ENCODE results near the gene SVBP. TPM values are rescaled to one million over a fixed set of nuclear protein-coding genes. Genes with fewer than 3 reads are reported as not detected.

Gene SVBP
- total RNA-seq, 1 donor from 2014 or later = 16.0 TPM

DNA sequence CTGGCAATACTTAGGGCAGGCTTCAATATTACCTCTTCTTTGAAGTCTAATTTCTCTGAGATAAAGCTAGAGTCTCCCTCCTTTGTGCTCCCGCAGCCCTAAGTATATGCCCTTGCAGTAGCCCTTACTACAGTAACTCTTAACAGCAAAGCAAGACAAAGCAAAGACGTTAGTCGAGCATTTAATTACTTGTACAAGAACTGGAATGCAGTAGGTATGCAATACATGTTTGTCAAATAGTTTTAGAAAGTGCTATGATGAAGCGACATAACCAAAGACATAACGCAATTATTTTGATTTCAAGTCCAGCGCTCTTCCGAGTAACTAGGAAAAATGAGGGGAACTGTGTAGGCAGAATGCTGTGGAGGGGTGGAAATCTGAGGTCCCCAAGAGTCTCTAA is 51.9 kb downstream of the SVBP start:
- DNase-seq (ENCODE audit: low read depth) = peak; percentile 57

DNA sequence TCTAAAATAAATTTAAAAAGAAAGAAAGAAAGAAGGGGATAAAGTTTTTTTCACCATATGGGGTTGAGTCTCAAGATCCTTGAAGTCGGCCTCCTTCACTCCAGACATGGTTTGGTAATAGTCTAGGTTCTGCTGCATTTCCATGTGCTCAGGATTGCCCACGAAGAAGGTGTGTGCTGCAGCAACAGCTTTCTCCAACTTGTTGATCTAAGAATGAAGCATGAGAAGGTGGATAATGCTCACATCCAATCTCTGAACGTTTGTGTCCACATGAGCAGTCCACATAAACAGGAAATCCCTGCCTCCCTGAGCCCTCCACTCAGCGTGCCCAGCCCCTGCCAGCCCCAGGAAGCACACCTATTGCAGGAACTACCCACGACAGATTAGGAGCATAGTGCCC is 54.9 kb downstream of the SVBP start:
- no peak for DNase-seq (ENCODE audit: low read depth)

GRCh38 chr1:42761567-42761966 is 55.6 kb downstream of the SVBP start:
- no peak for DNase-seq (ENCODE audit: low read depth)

GRCh38 chr1:42759114-42759513 is 58.1 kb downstream of the SVBP start:
- no peak for DNase-seq (ENCODE audit: low read depth)

DNA sequence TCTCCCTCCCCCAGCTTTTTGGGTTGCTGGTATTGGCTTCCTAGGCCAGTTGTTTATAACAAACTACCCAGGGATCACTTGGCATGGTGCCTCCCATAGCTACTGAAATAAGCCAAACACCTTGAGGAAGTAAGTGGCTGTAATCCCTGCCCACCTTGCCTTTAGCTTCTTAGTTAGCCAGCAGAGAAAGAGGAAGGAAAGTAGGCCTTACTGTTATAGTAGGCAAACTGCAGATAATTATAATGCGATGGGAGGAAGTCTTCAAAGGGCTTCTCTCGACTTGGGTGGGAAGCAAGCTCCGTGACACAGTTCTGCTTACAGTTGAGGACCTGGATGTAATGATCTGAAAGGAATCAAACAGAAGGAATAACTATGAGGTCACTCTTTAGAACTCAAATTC is 58.6 kb downstream of the SVBP start:
- no peak for DNase-seq (ENCODE audit: low read depth)

- DNase-seq (ENCODE audit: low read depth) = no peak
Measured at GRCh38 chr1:42757892-42758275, 59.3 kb downstream of the SVBP start.

Other genes with a start within 250 kb of the SVBP start
- 18.9 and 32.0 TPM in 2 replicates for gene PPIH, start 159.0 kb downstream of the SVBP start, total RNA-seq
- 792 and 815 TPM in 2 replicates for gene YBX1, start 135.0 kb downstream of the SVBP start, total RNA-seq
- 5.7 TPM in 1 of 2 replicates, not detected in the other for gene CLDN19, start 77.2 kb downstream of the SVBP start, total RNA-seq
- 38.9 and 69.6 TPM in 2 replicates for gene P3H1, start 50.4 kb downstream of the SVBP start, total RNA-seq
- 6.6 and 8.2 TPM in 2 replicates for gene C1orf50, start 50.1 kb downstream of the SVBP start, total RNA-seq
- gene TMEM269, start 32.4 kb downstream of the SVBP start, total RNA-seq = not detected in 2 replicates
- 8.2 and 17.9 TPM in 2 replicates for gene ERMAP, start 275 bp downstream of the SVBP start, total RNA-seq
- 6.3 and 14.5 TPM in 2 replicates for gene ZNF691, start 29.2 kb upstream of the SVBP start, total RNA-seq
- 413 and 578 TPM in 2 replicates for gene SLC2A1, start 141.5 kb upstream of the SVBP start, total RNA-seq

All from renal cortical epithelial cell (primary cell).